Measurements from ENCODE around the gene PIP4K2B.
A peak's percentile ranks its signal among the peaks of the same experiment; 100 is the strongest.

The PIP4K2B gene

GRCh38 chr17:38747463-38748148 lies 51.8 kb downstream of the PIP4K2B start:
- TF ChIP-seq, protein P1, sequence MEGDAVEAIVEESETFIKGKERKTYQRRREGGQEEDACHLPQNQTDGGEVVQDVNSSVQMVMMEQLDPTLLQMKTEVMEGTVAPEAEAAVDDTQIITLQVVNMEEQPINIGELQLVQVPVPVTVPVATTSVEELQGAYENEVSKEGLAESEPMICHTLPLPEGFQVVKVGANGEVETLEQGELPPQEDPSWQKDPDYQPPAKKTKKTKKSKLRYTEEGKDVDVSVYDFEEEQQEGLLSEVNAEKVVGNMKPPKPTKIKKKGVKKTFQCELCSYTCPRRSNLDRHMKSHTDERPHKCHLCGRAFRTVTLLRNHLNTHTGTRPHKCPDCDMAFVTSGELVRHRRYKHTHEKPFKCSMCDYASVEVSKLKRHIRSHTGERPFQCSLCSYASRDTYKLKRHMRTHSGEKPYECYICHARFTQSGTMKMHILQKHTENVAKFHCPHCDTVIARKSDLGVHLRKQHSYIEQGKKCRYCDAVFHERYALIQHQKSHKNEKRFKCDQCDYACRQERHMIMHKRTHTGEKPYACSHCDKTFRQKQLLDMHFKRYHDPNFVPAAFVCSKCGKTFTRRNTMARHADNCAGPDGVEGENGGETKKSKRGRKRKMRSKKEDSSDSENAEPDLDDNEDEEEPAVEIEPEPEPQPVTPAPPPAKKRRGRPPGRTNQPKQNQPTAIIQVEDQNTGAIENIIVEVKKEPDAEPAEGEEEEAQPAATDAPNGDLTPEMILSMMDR (conservative IDR thresholded peaks at IDR 0.05; ENCODE audit: low read depth), result 0 out of 2 replicates have a peak, but pooled peaks have one; percentile 16
- POLR2A ChIA-PET (ENCODE audit: low non-redundant PET), result no interaction called here
- H3K27ac ChIP-seq, result peak overlapping the region; percentile 94
- CTCF ChIA-PET, result no interaction called here
- DNase-seq (ENCODE audit: low spot score), result no peak

- POLR2A ChIA-PET (ENCODE audit: low non-redundant PET), result no interaction called here
- CTCF ChIA-PET, result interaction anchor here (0.6 to 0.9 kb wide), 3 partner anchors 12 to 69 kb away, joined by 3 to 8 read pairs (median 8); no protein-coding TSS in a partner anchor
- TF ChIP-seq, protein P1 (conservative IDR thresholded peaks at IDR 0.05; ENCODE audit: low read depth), result no peak
- no peak for DNase-seq (ENCODE audit: low spot score)
- peak overlapping the region; percentile 94 for H3K27ac ChIP-seq
Measured at GRCh38 chr17:38746849-38747462, 52.4 kb downstream of the PIP4K2B start.

DNA sequence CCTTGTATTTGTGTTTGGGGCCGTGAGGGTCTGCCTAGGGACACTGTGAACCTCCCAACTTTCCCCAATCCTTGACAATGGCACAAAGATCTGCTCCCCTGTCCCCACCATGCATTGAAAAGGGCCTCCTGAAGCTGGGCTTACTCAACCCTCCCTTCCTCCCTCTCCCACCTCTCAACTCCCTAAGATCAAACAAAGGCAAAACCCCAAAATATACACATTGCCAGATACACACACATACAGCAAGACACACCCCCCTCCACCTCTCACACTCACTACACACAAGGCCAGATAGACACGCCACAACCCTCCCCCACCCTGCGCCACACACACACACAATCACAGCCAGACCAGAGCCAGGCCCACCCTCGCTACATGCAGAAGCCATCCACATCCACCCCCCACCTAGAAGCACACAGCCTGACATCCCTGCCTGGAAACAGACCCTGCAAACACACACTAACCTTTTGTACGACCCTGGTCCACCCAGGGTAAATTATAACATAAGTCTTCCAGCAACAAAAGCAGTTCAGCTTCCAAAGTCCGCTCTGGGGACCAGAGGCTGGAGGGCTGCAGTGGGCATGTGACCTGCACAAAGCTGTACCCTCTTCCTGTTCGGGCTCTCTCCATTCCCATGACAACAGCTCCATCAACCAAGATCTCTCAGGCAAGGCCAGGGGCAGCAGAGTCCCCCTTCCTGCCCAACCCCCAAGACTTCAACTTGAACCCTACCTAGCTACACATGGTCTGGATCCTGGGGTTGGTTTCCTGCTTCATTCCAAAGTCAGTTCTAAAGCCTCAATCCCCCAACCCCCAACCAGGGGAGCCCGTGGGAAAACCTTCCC lies 53.1 kb downstream of the PIP4K2B start:
- ChIA-PET CTCF (interaction anchor here (0.6 to 0.9 kb wide), 3 partner anchors 11 to 69 kb away, joined by 3 to 8 read pairs (median 8); no protein-coding TSS in a partner anchor), POLR2A (ENCODE audit: low non-redundant PET) (no interaction called here)

GRCh38 chr17:38745545-38745944 lies 53.8 kb downstream of the PIP4K2B start:
- TF ChIP-seq, protein P1 (conservative IDR thresholded peaks at IDR 0.05; ENCODE audit: low read depth), result no peak
- POLR2A ChIA-PET (ENCODE audit: low non-redundant PET), result no interaction called here
- CTCF ChIA-PET, result no interaction called here
- DNase-seq (ENCODE audit: low spot score), result no peak
- H3K27ac ChIP-seq, result peak overlapping the region; percentile 94

More for the DNA sequence above, 53.1 kb downstream of the PIP4K2B start:
- peak overlapping the region; percentile 94 for H3K27ac ChIP-seq
- TF ChIP-seq, protein P1 (conservative IDR thresholded peaks at IDR 0.05; ENCODE audit: low read depth), result no peak
- no peak for DNase-seq (ENCODE audit: low spot score)

DNA sequence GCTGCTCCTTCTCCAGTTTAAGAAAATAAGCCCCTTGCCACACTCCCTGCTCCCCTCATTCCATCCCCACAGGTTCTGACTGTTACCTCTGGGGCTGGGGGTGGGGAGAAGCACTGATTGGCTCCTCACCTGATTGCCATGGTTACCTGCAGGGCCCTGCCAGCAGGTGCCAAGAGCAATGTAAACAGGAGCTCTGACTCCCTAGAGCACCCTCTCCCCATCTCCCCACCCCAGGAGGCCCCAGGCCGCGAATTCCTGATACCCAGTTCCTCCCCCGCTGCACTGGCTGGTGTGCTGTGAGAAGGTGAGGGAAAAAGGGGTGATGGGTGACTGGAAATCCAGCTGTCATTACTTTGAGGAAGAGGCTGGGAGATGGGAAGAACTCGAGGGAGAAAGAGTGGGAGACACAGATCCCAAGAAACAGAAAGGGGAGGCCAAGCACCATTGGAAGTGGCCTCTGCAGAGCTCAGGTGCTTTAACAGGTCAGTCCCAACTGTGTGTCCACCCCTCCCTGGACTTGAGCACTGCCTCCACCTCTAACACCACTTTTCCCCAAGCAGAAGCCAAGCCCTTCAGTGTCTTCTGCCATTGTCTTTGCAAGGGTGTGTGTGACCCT lies 55.7 kb downstream of the PIP4K2B start:
- ChIA-PET POLR2A (ENCODE audit: low non-redundant PET) (no interaction called here), CTCF (interaction anchor here (1.1 to 1.4 kb wide), 2 partner anchors 9 to 13 kb away, joined by 4 read pairs; no protein-coding TSS in a partner anchor)
- peak overlapping the region; percentile 94 for H3K27ac ChIP-seq
- TF ChIP-seq, protein P1 (conservative IDR thresholded peaks at IDR 0.05; ENCODE audit: low read depth), result no peak
- no peak for DNase-seq (ENCODE audit: low spot score)
